RCC 7860 (cell line): ENCODE measurements around the gene KLHDC1.
"Not testable (repeated sequence)": the region's sequence is repeated elsewhere in the genome, so short reads cannot be mapped to it uniquely, and the experiment has no call there.

Experiments used
- DNase-seq: peaks from one replicate; pipeline ENCODE4 v3.0.0-alpha.2; 2015; ENCODE audit warnings: low spot score
- FAIRE-seq: peaks from 2 replicates; lab custom pipeline; 2012; peaks lifted over from hg19 to GRCh38; lab: Jason Lieb, UNC

The KLHDC1 gene

GRCh38 chr14:49721733-49722435 lies 29.0 kb downstream of the KLHDC1 start:
- not testable (repeated sequence) for FAIRE-seq, DNase-seq

- no peak for DNase-seq
- FAIRE-seq = no peak
Observed at GRCh38 chr14:49727171-49727570, 34.3 kb downstream of the KLHDC1 start.

GRCh38 chr14:49732896-49733295 lies 40.0 kb downstream of the KLHDC1 start:
- DNase-seq (no peak), FAIRE-seq (no peak)

GRCh38 chr14:49733836-49734235 lies 40.9 kb downstream of the KLHDC1 start:
- no peak for FAIRE-seq
- DNase-seq = no peak

GRCh38 chr14:49735669-49736068 lies 42.7 kb downstream of the KLHDC1 start:
- DNase-seq, FAIRE-seq: not testable (repeated sequence)

- FAIRE-seq (no peak), DNase-seq (no peak)
Observed at GRCh38 chr14:49745191-49745590, 52.3 kb downstream of the KLHDC1 start.

GRCh38 chr14:49746476-49746875 lies 53.6 kb downstream of the KLHDC1 start:
- not testable (repeated sequence) for FAIRE-seq, DNase-seq

- DNase-seq (no peak), FAIRE-seq (no peak)
Observed at GRCh38 chr14:49754570-49755097, 61.7 kb downstream of the KLHDC1 start.

- DNase-seq (no peak), FAIRE-seq (no peak)
Observed at GRCh38 chr14:49755378-49755777, 62.5 kb downstream of the KLHDC1 start.

GRCh38 chr14:49761839-49762551 lies 69.1 kb downstream of the KLHDC1 start:
- FAIRE-seq = no peak
- peak; percentile 53 for DNase-seq

- no peak for DNase-seq
- FAIRE-seq = no peak
Observed at GRCh38 chr14:49766839-49767238, 73.9 kb downstream of the KLHDC1 start.

GRCh38 chr14:49767270-49767570 lies 74.3 kb downstream of the KLHDC1 start:
- FAIRE-seq (no peak), DNase-seq (no peak)

- no peak for FAIRE-seq
Observed at GRCh38 chr14:49767571-49768300, 74.8 kb downstream of the KLHDC1 start, which contains the start of gene KLHDC2. Gene KLHDC2, plus strand, starts transcription at chr14:49768153. Its CDS starts 316 bp downstream, at chr14:49768469.

GRCh38 chr14:49768301-49769121 lies 75.6 kb downstream of the KLHDC1 start:
- FAIRE-seq (no peak), DNase-seq (peak; percentile 13)

More at GRCh38 chr14:49767571-49768300, 74.8 kb downstream of the KLHDC1 start, which contains the start of gene KLHDC2:
- DNase-seq = peak; percentile 42

GRCh38 chr14:49769171-49769570 lies 76.3 kb downstream of the KLHDC1 start:
- peak; percentile 16 for DNase-seq
- FAIRE-seq = peak; percentile 55

- DNase-seq (no peak), FAIRE-seq (no peak)
Observed at GRCh38 chr14:49769581-49770211, 76.8 kb downstream of the KLHDC1 start.

- DNase-seq (peak; percentile 54), FAIRE-seq (peak; percentile 86)
Observed at GRCh38 chr14:49770212-49770817, 77.4 kb downstream of the KLHDC1 start.

- not testable (repeated sequence) for DNase-seq, FAIRE-seq
Observed at GRCh38 chr14:49771691-49772090, 78.8 kb downstream of the KLHDC1 start.

- DNase-seq (no peak), FAIRE-seq (no peak)
Observed at GRCh38 chr14:49774106-49774505, 81.2 kb downstream of the KLHDC1 start.
